HG03025 (cell line): ENCODE results near the gene INPP5A.
"Not testable (repeated sequence)": the region's sequence is repeated elsewhere in the genome, so short reads cannot be mapped to it uniquely, and the experiment has no call there.

Experiments used
- ATAC-seq: cut with Tn5 transposase; IDR thresholded peaks from one replicate; pipeline ENCODE4 v1.9.1; 2021; ENCODE audit warnings: mild to moderate bottlenecking, moderate library complexity; ENCODE audit not compliant: unreplicated experiment, low FRiP score

Gene INPP5A

GRCh38 chr10:132787495-132788179, 250.1 kb downstream of the INPP5A start:
- ATAC-seq = no peak

- ATAC-seq = no peak
These were observed 250.7 kb downstream of the INPP5A start for GRCh38 chr10:132788180-132788830.

GRCh38 chr10:132788831-132789219, 251.2 kb downstream of the INPP5A start:
- ATAC-seq = no peak

- no peak for ATAC-seq
These were observed 252.1 kb downstream of the INPP5A start for GRCh38 chr10:132789659-132790148.

- no peak for ATAC-seq
These were observed 252.9 kb downstream of the INPP5A start for GRCh38 chr10:132790470-132790869.

- ATAC-seq = no peak
These were observed 253.6 kb downstream of the INPP5A start for GRCh38 chr10:132790934-132791829.

GRCh38 chr10:132792099-132792498, 254.5 kb downstream of the INPP5A start:
- not testable (repeated sequence) for ATAC-seq

- ATAC-seq = no peak
These were observed 255.2 kb downstream of the INPP5A start for GRCh38 chr10:132792796-132793195.

- ATAC-seq = no peak
These were observed 255.6 kb downstream of the INPP5A start for GRCh38 chr10:132793213-132793612.

- no peak for ATAC-seq
These were observed 256.6 kb downstream of the INPP5A start for GRCh38 chr10:132793871-132794849.

- ATAC-seq = no peak
These were observed 259.3 kb downstream of the INPP5A start for GRCh38 chr10:132796846-132797245.

- ATAC-seq = not testable (repeated sequence)
These were observed 260.4 kb downstream of the INPP5A start for GRCh38 chr10:132797986-132798385.

- no peak for ATAC-seq
These were observed 260.8 kb downstream of the INPP5A start for GRCh38 chr10:132798403-132798802.

- ATAC-seq = no peak
These were observed 261.3 kb downstream of the INPP5A start for GRCh38 chr10:132798876-132799275.

GRCh38 chr10:132799865-132800264, 262.3 kb downstream of the INPP5A start:
- no peak for ATAC-seq

- no peak for ATAC-seq
These were observed 264.5 kb downstream of the INPP5A start for GRCh38 chr10:132802048-132802447.

- ATAC-seq = no peak
These were observed 265.2 kb downstream of the INPP5A start for GRCh38 chr10:132802694-132803320.

GRCh38 chr10:132803416-132804210, 266.0 kb downstream of the INPP5A start:
- ATAC-seq = no peak

GRCh38 chr10:132804287-132804686, 266.7 kb downstream of the INPP5A start:
- no peak for ATAC-seq
